ENCODE results near the gene AGT. TPM values are rescaled to one million over a fixed set of nuclear protein-coding genes. Genes with fewer than 3 reads are reported as not detected.

The AGT gene
- total RNA-seq, 1 experiment from 2014 or later = 0.93 TPM

- TF ChIP-seq POLR2A (IDR thresholded peaks at IDR 0.05; ENCODE audit: borderline replicate concordance, extremely low read depth, insufficient read depth, insufficient read length) = no peak
- no peak for TF ChIP-seq ZFX (IDR thresholded peaks at IDR 0.05)
- no peak for TF ChIP-seq JUND (IDR thresholded peaks at IDR 0.05)
- no peak for TF ChIP-seq EZH2phosphoT487 (IDR thresholded peaks at IDR 0.05; ENCODE audit: borderline replicate concordance)
- no peak for TF ChIP-seq TCF7L2 (IDR thresholded peaks at IDR 0.05; ENCODE audit: borderline replicate concordance, extremely low read depth, insufficient read depth, insufficient read length)
- no peak for TF ChIP-seq ZBTB33 (IDR thresholded peaks at IDR 0.05; ENCODE audit: extremely low read depth, insufficient replicate concordance, low read length)
These were observed 17.7 kb downstream of the AGT start (continued) for GRCh38 chr1:230696218-230696617.

DNA sequence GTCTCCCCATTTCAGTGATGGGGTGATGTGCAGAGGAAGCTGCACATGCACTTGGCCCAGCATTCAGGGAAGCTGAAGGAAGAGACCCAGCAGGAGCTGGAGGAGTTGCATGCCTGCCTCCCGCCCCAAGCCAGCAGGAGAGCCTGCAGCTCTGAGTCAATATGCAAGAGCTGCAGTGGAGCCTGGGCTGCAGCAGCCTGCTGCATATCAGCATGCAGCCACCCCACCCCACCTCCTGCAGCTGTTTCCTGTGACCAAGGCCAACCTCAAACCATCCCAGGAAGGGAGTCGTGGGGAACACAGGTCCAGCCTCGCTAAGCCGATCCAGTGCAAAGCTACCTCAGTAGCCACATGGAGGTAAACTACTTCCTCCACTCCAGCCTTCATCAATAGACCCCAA, 18.9 kb downstream of the AGT start:
- TF ChIP-seq TCF7L2 (IDR thresholded peaks at IDR 0.05; ENCODE audit: borderline replicate concordance, extremely low read depth, insufficient read depth, insufficient read length) (no peak), CBX3 (IDR thresholded peaks at IDR 0.05; ENCODE audit: low read depth) (no peak), CTCF (IDR thresholded peaks at IDR 0.05 in 2 of 3, conservative IDR thresholded peaks at IDR 0.05 in 1 of 3; ENCODE audit: borderline replicate concordance in 1 of 3, insufficient read depth in 1 of 3, low read depth in 2 of 3, low read length in 2 of 3) (no peak)
- TF ChIP-seq, protein P1, sequence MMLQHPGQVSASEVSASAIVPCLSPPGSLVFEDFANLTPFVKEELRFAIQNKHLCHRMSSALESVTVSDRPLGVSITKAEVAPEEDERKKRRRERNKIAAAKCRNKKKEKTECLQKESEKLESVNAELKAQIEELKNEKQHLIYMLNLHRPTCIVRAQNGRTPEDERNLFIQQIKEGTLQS (IDR thresholded peaks at IDR 0.05) = no peak
- CTCF ChIA-PET = no interaction called here
- no peak overlapping the region for H3K9ac ChIP-seq (ENCODE audit: low read length)
- H4K20me1 ChIP-seq (ENCODE audit: insufficient read depth) = no peaks in the 10 kb centered on the region
- no peak overlapping the region for H2AFZ ChIP-seq (ENCODE audit: low read depth, low read length, poor library complexity, severe bottlenecking)
- H3K9me2 ChIP-seq (ENCODE audit: insufficient read depth) = no peaks in the 10 kb centered on the region
- intact Hi-C loops (cut with micrococcal nuclease) = no loop called here
- DNase-seq (ENCODE audit: low read depth, low spot score) (no peak), ATAC-seq (no peak; the same call in 1 of the 2 replicates)
- no peaks in the 10 kb centered on the region for H3K4me1 ChIP-seq (ENCODE audit: control insufficient read depth in 1 of 2, insufficient read depth in 2 of 2, low read length in 2 of 2)
- RAD21 ChIA-PET (ENCODE audit: low non-redundant PET in 1 of 2, low total read pairs in 2 of 2, uncharacterized antibody in 2 of 2, unreplicated experiment in 2 of 2) = no interaction called here
- H3K9me3 ChIP-seq (ENCODE audit: control insufficient read depth in 1 of 2, insufficient read depth in 1 of 2, low read depth in 1 of 2, low read length in 2 of 2) = no peaks in the 10 kb centered on the region
- no peak overlapping the region for H3K4me3 ChIP-seq (replicated peaks in 1 of 2; ENCODE audit: low read depth in 1 of 2, low read length in 2 of 2)
- no peaks in the 10 kb centered on the region for H3K79me2 ChIP-seq (ENCODE audit: insufficient read depth, low read length)
- H3K36me3 ChIP-seq (ENCODE audit: control insufficient read depth in 1 of 2, insufficient read depth in 2 of 2, low read length in 2 of 2) = peaks cover 10 to 13% of the 10 kb centered on the region in 2 experiments; a peak in 3 of 4 replicates
- H3K4me2 ChIP-seq (ENCODE audit: low read length) = no peak overlapping the region
- POLR2A ChIA-PET = no interaction called here
- no peaks in the 10 kb centered on the region; the same call in 1 of the 2 replicates for H3K27me3 ChIP-seq (ENCODE audit: insufficient read depth, low read length)
- BruUV-seq (replicated peaks) = no TSS peak
- no peak overlapping the region for H3K27ac ChIP-seq (ENCODE audit: low read depth, low read length)
